Fibroblast of skin of right quadriceps (primary cell): Measurements from ENCODE around the gene DEPP1.

Experiments
- DNase-seq: peaks from one replicate; pipeline ENCODE4 v3.0.0-alpha.2; 2013

Gene DEPP1

DNA sequence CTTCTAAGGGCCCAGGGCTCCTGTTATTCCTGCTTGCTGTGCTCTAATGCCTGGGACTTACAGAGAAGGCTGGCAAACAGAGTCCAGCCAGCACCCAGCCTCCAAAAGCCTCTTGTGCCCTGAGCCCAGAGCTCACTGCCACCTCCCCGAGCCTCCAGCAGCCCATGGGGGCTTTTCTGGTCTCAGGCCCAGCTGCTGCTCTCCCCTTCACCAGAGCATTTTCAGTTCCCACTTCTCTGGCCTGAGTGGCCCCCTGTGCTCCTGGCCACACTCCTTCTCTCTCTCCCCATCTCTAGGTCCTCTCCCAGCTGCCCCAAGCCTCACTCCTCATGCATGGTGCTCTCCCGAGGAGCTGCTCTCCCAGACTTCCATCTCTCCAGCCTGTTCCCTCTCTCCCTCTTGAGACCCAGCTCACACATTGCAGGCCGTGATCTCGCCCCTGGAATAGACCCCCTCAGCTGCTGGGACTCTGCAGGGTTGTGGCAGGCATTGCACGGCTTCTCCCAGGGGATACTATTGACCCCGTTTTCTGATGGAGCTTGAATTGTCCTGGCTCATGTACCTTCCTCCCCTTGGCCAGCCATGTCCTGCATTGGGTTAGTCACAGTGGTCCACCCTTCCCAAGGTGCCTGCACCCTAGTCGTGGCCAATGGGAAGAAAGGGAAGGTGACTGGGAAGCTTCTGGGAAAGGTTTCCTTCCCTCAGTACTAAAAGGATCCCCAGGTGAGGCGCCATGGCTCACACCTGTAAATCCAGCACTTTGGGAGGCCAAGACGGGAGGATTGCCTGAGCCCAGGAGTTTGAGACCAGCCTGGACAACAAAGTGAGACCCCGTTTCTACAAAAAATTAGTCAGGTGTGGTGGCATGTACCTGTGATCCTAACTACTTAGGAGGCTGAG is 28.0 kb downstream of the DEPP1 start:
- DNase-seq = no peak

DNA sequence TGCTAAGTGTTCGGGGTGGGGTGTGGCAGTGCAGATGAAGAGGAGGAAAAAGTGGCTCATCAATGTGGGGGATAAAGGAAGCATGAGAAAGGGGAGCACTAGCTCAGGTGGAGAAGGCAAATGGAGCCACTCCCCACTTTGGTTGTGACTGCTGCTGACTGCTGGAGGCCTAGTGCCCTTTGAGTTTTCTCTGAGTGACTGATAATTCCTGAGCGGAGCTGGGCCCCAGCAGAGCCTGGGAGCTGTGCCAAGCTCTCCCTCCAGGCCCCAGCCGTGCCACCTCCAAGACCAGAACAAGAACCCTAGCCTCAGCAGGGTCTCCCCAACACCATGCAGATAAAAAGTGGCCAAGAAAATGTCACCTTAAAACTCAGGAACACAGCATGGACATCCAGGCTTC is 28.7 kb downstream of the DEPP1 start:
- DNase-seq = no peak

- no peak for DNase-seq
These were observed 29.3 kb downstream of the DEPP1 start for GRCh38 chr10:44949127-44949802.

DNA sequence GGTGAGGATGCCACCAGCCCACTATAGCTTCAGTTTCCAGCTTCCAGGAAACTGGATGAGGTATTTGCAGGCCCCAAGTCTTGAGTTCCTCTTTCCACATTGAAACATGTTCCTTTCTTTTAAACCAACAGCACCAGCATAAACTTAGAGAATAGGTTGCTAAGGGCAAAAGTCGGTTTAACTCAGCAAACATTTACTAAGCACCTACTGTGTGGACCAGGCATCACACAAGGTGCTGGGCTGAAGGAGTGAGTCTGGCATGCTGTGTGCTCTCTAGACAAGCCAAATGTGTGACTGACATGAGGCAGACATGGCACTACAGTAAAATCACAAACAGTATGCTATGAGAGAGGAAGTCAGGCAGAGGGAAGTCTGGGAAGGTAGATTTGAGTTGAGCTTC is 30.0 kb downstream of the DEPP1 start:
- no peak for DNase-seq

DNA sequence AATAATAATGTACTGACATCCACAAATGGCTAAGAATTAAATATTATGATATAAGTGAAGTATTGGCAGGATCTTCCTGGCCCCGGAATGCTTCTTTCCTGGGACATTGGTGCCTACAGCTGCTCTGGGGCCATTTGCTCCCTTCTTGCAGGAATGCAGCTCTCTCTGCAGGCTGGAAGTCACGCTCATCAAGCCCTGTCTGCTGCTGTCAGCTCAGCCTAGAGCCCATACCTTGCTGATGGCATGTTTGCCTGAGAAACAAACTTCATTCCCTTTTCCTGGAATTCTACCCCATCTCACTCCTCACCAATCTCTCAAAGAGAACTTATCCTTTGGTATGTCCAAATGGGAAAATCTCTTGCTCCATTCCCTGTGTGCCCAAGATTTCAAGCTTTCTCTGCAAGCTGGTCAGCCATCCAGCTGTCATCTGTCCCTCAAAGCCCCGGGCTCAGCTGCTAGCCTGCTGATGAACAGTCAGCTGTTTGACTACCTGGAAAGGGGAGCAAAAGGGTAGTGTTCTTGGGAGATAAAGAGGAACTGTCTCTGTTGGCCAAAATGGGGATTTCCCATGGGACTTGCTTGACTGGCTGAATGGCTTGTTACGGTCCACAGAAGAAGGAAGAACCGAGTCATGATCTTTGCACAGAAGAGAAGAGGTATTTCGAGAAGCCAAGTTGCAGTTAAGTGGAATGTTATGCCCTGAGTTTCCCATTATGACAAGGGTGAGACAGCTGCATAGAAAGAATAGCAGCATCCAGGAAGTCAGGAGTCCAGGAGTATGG is 31.0 kb downstream of the DEPP1 start:
- DNase-seq = no peak

- no peak for DNase-seq
These were observed 32.4 kb downstream of the DEPP1 start for GRCh38 chr10:44946205-44946604.

GRCh38 chr10:44944354-44944753 is 34.3 kb downstream of the DEPP1 start:
- DNase-seq = no peak

DNA sequence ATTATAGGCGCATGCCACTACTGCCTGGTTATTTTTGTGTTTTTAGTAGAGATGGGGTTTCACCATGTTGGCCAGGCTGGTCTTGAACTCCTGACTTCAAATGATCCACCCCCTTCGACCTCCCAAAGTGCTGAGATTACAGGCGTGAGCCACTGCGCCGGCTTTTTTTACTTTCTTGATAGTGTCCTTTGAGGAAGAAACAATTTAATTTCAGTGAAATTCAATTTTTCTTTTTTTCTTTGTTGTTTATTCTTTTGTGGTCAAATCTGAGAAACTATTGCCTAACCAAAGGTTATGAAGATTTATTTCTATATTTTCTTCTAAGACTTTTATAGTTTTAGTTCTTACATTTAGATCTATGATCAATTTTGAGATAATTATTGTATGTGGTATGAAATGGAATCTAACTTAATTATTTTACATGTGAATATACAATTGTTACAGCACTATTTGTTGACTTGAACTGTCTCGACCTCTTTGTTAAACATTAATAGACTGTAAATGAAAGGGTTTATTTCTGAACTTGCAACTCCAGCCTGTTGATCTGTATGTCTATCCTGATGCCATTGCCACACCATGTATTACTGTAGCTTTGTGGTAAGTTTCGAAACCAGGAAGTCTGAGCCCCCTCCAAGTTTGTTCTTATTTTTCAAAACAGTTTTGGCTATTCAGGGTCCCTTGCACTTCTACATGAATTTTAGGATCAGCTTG is 38.8 kb downstream of the DEPP1 start:
- DNase-seq = no peak

DNA sequence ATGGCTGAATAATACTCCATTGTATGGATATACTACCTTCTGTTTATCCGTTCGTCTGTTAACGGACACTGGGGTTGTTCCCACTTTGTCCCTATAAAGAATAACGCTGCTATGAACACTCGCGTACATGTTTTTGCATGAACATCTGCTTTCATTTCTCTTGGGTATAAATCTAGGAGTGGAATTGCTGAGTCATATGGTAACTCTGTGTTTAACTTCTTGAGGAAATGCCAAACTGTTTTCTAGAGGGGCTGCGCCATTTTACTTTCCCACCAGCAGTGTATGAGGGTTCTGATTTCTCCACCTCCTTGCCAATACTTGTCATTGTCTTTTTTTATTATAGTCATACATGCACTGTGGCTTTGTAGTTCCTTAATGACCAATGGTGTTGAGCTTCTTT is 39.7 kb downstream of the DEPP1 start:
- peak; percentile 25 for DNase-seq

- DNase-seq = no peak
These were observed 41.2 kb downstream of the DEPP1 start for GRCh38 chr10:44937196-44938005.

GRCh38 chr10:44936314-44936975 is 42.2 kb downstream of the DEPP1 start:
- DNase-seq = no peak

DNA sequence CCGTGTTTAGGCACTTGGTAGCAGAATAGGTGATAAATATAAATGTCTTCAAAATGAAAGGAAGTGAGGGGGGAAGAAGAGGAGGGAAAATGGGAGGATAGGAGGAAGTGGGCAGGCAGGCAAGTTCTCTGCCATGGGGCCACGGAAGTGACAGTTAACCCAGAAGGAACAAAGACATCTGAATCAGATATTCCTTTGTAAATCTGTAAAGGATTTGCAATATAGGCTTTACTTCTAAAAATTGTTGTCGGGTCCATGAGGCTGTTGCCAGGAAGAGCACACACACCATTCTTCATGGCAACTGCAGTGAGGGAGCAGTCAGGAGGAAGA is 42.7 kb downstream of the DEPP1 start:
- DNase-seq = no peak

DNA sequence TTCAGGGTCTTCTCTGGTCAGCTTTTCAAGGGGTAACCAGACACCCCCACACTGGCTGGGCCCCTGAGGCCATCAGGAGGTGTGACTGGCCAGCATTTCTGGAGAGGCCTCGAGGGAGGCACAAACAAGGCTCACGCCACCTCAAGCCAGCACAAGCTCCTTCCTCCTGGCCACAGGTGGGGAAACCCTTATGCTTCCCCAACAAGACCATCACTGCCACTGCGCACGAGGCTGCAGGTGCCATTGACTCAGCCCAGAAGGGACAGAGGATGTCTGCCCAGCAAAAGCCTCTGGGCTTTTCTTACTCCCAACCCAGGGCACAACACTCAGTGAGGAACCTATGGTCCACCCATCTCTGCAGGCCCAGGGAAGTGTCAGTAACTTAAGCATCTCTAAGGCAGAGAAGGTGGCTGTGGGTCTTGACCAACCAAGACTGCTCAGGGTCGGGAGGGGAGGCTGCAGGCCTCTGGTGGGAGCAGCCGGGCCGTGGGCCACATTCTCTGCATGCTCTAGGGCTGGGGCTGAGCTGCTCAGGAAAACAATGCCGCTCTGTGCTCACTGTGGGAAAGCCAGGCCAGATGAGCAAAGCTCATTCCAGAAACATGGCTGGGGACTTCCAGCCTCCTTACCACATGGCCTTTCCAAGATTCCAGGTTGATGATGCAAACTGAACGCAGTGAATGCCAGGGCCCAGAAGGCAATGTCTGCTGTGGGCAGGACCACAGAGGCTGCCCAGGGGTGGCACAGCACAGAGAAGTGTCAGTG is 43.2 kb downstream of the DEPP1 start:
- DNase-seq = peak; percentile 68

DNA sequence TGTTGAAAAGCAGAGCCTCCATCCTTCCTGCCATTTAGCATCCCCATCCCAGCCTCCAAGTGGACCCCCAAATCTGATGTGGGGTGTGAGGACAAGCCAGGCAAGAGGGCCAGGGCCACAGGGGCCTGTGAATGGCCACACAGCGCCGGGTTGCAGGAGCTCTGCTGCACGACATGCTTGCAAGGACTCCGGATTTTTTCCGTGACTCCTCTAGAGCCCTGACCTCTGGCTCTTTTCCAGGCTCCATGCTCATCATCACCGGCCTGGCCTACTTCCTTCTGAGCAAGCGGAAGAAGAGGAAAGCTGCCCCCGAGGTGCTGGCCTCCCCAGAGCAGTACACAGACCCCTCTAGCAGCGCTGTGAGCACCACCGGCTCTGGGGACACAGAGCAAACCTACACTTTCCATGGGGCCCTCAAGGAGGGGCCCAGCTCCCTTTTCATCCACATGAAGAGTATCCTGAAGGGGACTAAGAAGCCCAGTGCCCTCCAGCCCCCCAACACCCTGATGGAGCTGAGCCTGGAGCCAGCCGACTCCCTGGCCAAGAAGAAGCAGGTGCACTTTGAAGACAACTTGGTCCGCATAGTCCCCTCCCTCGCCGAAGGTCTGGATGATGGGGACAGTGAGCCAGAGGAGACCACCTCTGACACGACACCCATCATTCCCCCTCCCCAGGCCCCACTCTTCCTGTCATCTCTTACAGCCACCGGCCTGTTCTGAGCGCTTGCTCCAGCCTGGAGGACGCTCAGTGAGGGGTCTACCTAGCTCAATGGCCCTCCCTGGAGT is 44.0 kb downstream of the DEPP1 start:
- DNase-seq = no peak

DNA sequence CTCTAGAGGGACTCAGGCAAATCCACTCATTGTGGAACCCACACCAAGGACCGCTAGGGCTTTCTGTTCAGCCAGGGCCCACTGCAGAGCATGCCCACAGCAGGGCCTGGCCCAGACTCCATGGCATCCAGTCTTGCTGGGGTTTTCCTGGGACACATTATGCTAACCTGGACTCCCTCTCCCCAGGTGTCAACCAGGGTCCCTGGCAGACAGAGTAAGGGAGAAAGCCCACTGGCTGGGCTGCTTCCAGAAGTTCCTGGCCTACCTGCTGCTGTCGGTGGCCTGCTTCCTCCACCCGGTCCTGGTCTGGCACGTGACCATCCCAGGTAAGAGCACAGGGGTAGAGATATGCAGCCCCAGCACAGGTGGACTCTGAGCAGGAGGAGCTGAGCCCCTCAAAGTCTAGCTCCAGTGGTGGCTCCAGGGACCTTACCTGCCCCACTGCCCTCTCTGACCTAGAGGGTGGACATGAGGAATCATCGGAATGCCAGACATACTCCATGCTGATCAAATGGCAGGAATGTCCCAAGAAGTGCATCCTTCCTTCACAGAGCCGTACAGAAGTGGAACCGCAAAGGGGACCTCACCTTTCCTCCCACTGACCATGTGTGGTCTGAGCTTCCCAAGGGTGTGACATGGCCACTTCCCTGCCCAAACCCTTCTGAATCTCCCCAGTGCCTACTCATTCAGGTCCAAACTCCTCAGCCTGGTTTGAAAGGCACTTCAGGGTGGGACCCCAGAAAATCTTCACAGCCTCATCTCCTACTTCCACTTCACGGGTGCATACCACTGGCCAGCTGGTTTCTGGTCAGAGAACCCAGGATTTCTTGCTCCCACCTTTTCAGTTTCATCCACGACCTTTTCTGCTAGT is 44.9 kb downstream of the DEPP1 start:
- DNase-seq = no peak

DNA sequence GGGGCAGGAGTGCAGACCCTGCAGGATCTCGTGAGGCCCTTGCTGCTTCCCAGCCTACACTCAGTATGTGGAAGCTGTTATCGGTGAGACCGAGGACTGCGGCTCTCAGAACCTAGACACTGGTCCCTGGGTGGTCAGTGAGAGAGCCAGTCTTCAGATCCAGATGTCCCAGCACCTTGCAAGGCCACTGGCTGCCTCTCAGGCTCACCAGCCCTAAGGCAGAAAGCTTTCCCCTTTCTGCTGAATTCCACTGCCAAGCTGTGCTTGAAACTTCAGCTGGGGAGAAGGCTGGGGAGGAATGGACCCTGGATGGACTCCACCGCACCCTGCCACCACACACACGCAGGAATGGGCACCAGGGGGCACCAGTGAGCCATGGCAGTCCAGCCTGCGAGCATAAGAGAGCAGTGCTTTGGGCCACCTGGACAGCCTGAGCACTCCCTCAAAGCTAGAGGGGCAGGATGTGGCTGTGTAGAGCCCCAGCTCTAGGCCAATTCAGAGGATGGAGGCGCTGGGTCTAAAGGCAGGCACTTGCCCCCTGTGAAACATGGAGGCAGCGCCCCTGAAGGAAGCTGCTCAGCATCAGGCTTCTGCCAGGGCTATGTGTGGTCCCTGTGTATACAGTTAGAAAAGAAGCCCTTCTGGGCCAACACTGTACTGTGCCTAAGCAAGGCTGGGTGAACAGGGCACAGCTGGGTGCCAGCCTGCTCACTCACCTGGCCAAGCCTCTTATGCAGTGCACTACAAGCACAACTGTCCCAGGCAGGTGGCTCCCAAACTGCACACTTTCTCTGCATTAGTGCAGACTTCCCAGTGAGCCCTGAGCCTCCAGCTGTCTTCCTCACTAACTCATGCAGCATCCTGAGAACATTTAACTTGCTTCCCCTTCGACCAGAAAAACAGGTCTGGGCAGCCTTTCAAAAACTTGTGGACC is 45.8 kb downstream of the DEPP1 start:
- peak; percentile 66 for DNase-seq

- no peak for DNase-seq
These were observed 46.7 kb downstream of the DEPP1 start for GRCh38 chr10:44931621-44932516.
